HepG2 (cell line): ENCODE results near the gene CEACAM3. TPM values are rescaled to one million over a fixed set of nuclear protein-coding genes. Genes with fewer than 3 reads are reported as not detected.

Source experiments
- ATAC-seq: fragments of 200-7000 bp; cut with Tn5 transposase; 3 replicates; pipeline ENCODE4 v1.9.1; 2020; ENCODE audit warnings: mild to moderate bottlenecking, moderate library complexity
- BruUV-seq: library from RNA; stranded (reverse); fragments of 400-500 nt; replicated peaks from 2 replicates; lab custom pipeline; 2021; lab: Mats Ljungman, UMichigan
- CTCF ChIA-PET: fragments of 300-600 bp; formaldehyde crosslinking; extraction: SDS; loops from one replicate; lab custom pipeline; 2021; ENCODE audit warnings: low total read pairs, inconsistent platforms, low intra/inter-chr PET ratio; lab: Yijun Ruan, JAX
- POLR2A ChIA-PET: fragments of 350-600 bp; sonication (Branson Sonifier 250); formaldehyde crosslinking; loops from one replicate; lab custom pipeline; 2020; ENCODE audit warnings: antibody characterized with exemption, inconsistent platforms; lab: Yijun Ruan, JAX
- DNase-seq: peaks from one replicate; pipeline ENCODE4 v3.0.0-alpha.2; 2015; ENCODE audit warnings: low spot score
- FAIRE-seq: peaks from 3 replicates; lab custom pipeline; 2011; peaks lifted over from hg19 to GRCh38; lab: Jason Lieb, UNC
- H2AFZ ChIP-seq: one replicate; pipeline ENCODE4 v1.6.1; 2011; ENCODE audit warnings: low read length, inconsistent platforms
- H3K27ac ChIP-seq: fragments of 300-600 bp; 3 replicates; pipeline ENCODE4 v1.8.0; 2011; ENCODE audit warnings: mixed run types, mild to moderate bottlenecking, mixed read lengths, low read length, inconsistent platforms; ENCODE audit not compliant: insufficient read depth; ENCODE audit errors: extremely low read length
- H3K27me3 ChIP-seq, 2 experiments: fragments of 200-600 bp in 1 of 2; 2 replicates in 1 of 2; 3 replicates in 1 of 2; pipeline versions ENCODE4 v1.6.0 to v1.8.0; 2011; ENCODE audit warnings: low read length in 2 of 2, mild to moderate bottlenecking in 2 of 2, moderate library complexity in 2 of 2, inconsistent platforms in 1 of 2; ENCODE audit not compliant: insufficient read depth in 2 of 2, control insufficient read depth in 1 of 2
- H3K36me3 ChIP-seq, 2 experiments: fragments of 200-600 bp in 1 of 2; replicated peaks in 1 of 2; 2 replicates in 1 of 2; 3 replicates in 1 of 2; pipeline versions ENCODE4 v1.5.1 to v1.8.0; 2011; ENCODE audit warnings: low read length in 2 of 2, inconsistent platforms in 1 of 2; ENCODE audit not compliant: insufficient read depth in 2 of 2, control insufficient read depth in 1 of 2
- H3K4me1 ChIP-seq: 2 replicates; pipeline ENCODE4 v1.5.1; 2012; ENCODE audit warnings: low read length, inconsistent platforms; ENCODE audit not compliant: insufficient read depth
- H3K4me2 ChIP-seq: 2 replicates; pipeline ENCODE4 v1.6.0; 2011; ENCODE audit warnings: low read depth, low read length, inconsistent platforms
- H3K4me3 ChIP-seq, 3 experiments: fragments of 200-600 bp in 1 of 3; sonication (generic), shearing (Covaris generic) in 1 of 3; replicated peaks in 1 of 3; 2 replicates each; pipeline ENCODE4 v1.5.1; 2011 to 2016; ENCODE audit warnings: low read length in 3 of 3, inconsistent platforms in 2 of 3, low read depth in 2 of 3, mild to moderate bottlenecking in 2 of 3, control low read depth in 1 of 3, mixed read lengths in 1 of 3; ENCODE audit not compliant: insufficient read depth in 1 of 3
- H3K79me2 ChIP-seq: one replicate; pipeline ENCODE4 v1.6.1; 2011; ENCODE audit warnings: low read length, inconsistent platforms; ENCODE audit not compliant: insufficient read depth
- H3K9ac ChIP-seq: 2 replicates; pipeline ENCODE4 v1.6.0; 2011; ENCODE audit warnings: mild to moderate bottlenecking, low read depth, low read length, inconsistent platforms; ENCODE audit not compliant: insufficient read depth
- H3K9me3 ChIP-seq: 2 replicates; pipeline ENCODE4 v1.5.1; 2012; ENCODE audit warnings: mild to moderate bottlenecking, low read length
- H4K20me1 ChIP-seq: 2 replicates; pipeline ENCODE4 v1.6.0; 2011; ENCODE audit warnings: inconsistent platforms, mild to moderate bottlenecking, low read length, moderate library complexity; ENCODE audit not compliant: insufficient read depth
- ATM ChIP-seq: fragments of 450-650 bp; IDR thresholded peaks from 2 replicates; pipeline ENCODE4 v1.7.1; 2017; ENCODE audit warnings: mild to moderate bottlenecking, borderline replicate concordance
- DNMT3B ChIP-seq: conservative IDR thresholded peaks from 2 replicates; pipeline ENCODE4 v1.6.1; 2016; ENCODE audit warnings: missing biosample characterization, control low read depth
- KIAA2018 ChIP-seq: sonication (generic); formaldehyde crosslinking; IDR thresholded peaks from 2 replicates; pipeline ENCODE4 v1.5.0; 2020; ENCODE audit warnings: mild to moderate bottlenecking, missing genetic modification reagents, borderline replicate concordance
- MIER3 ChIP-seq: IDR thresholded peaks from 2 replicates; pipeline ENCODE4 v1.6.1; 2016; ENCODE audit warnings: missing compliant biosample characterization, borderline replicate concordance
- ZIK1 ChIP-seq: sonication (generic); formaldehyde crosslinking; IDR thresholded peaks from 2 replicates; pipeline ENCODE4 v1.5.0; 2020; ENCODE audit warnings: mild to moderate bottlenecking, low read depth, missing genetic modification reagents, borderline replicate concordance
- ZNF263 ChIP-seq: sonication (generic); formaldehyde crosslinking; IDR thresholded peaks from 2 replicates; pipeline ENCODE4 v1.4.0; 2020; ENCODE audit warnings: missing genetic modification reagents
- ZNF768 ChIP-seq: sonication (generic); formaldehyde crosslinking; IDR thresholded peaks from 2 replicates; pipeline ENCODE4 v1.4.0; 2020; ENCODE audit warnings: missing genetic modification reagents
- ZSCAN20 ChIP-seq: sonication (generic); formaldehyde crosslinking; IDR thresholded peaks from 2 replicates; pipeline ENCODE4 v1.4.0; 2020; ENCODE audit warnings: missing genetic modification reagents, mild to moderate bottlenecking, borderline replicate concordance
- WGBS: methylation state at CpG from one replicate; pipeline ENCODE4 v1.1.6; 2017; ENCODE audit warnings: low lambda C conversion rate; 5-methylcytosine and 5-hydroxymethylcytosine counted together
- in situ Hi-C: cut with HindIII; loops from 2 replicates; pipeline ENCODE4 v1.10.0; 2017; ENCODE audit warnings: low pct_unique_long_range_greater_than_20kb; ENCODE audit not compliant: extremely low pct_ligation_motif_present
- intact Hi-C: fragments of 100-400 bp; cut with micrococcal nuclease; formaldehyde crosslinking; loops from one replicate; pipeline ENCODE4 v1.10.0; 2022; ENCODE audit not compliant: unreplicated experiment
- polyA plus RNA-seq, 8 experiments: library from polyadenylated mRNA; depleted of rRNA in 3 of 8; stranded (reverse) in 7 of 8; unstranded in 1 of 8; fragments of >200 nt; fragmentation: Illumina TruSeq in 4 of 8; extraction: Trizol in 4 of 8; gene quantifications; 2 replicates each; pipeline versions ENCODE4 v1.2.1 to v1.2.3, GENCODE V29; 2011 to 2016; ENCODE audit warnings: low read depth in 4 of 8, missing spikeins in 1 of 8, mixed read lengths in 1 of 8; ENCODE audit not compliant: insufficient read depth in 1 of 8
- total RNA-seq, 5 experiments: library from RNA; depleted of rRNA; stranded (reverse); fragments of >200 nt; fragmentation: Illumina TruSeq; extraction: Trizol; gene quantifications; 2 replicates each; pipeline ENCODE4 v1.2.3, GENCODE V29; 2016; ENCODE audit warnings: low read depth in 1 of 5
- TF ChIP-seq, protein P1 (sequence below): sonication (generic); formaldehyde crosslinking; IDR thresholded peaks from 2 replicates; pipeline ENCODE4 v1.5.0; 2020; ENCODE audit warnings: missing genetic modification reagents

Gene CEACAM3
- total and polyA plus RNA-seq, 2 of the 13 experiments (the other 11 are each of a cell fraction or from before 2014, with no cell fraction given): not detected

DNA sequence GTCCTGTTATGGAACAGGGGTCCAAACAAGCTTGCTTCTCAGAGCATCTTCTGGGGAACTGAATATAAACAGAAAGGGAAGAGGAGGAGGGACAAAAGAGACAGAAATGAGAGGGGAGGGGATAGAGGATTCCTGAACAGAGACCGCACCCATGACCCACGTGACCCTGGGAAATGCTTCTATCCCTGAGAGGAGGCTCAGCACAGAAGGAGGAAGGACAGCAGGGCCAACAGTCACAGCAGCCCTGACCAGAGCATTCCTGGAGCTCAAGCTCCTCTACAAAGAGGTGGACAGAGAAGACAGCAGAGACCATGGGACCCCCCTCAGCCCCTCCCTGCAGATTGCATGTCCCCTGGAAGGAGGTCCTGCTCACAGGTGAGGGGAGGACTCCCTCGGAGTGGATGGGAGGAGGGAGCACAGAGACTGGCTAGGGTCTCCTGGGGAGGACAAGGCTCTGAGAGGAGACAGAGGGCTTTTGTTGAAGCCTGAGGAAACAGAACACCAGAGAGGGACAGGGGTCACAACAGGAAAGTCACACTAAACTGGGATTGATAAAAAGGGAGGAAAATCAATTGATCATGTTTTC is 41.0 kb upstream of the CEACAM3 start, which contains the start of gene CEACAM6:
Gene CEACAM6 (plus strand): TSS at position 203 of the 586 bp plus-strand sequence. CDS start 109 bp downstream, at position 312.
- Histone ChIP-seq H3K9me3 (no peaks in the 10 kb centered on the region), H3K4me1 (no peaks in the 10 kb centered on the region), H3K27ac (no peak within 1 kb of the TSS), H3K79me2 (no peaks in the 10 kb centered on the region), H3K27me3 (peaks cover 0 to 11% of the 10 kb centered on the region in 2 experiments; a peak in 1 of 5 replicates), H4K20me1 (no peaks in the 10 kb centered on the region), H3K9ac (no peak within 1 kb of the TSS), H3K36me3 (no peaks in the 10 kb centered on the region), H3K4me2 (no peak within 1 kb of the TSS), H3K4me3 (no peak within 1 kb of the TSS), H2AFZ (no peak within 1 kb of the TSS)
- TF ChIP-seq ZNF768 (CRISPR knock-in tag): no peak
- TF ChIP-seq ZNF263 (CRISPR knock-in tag): peak; percentile 38; the same call in 1 of the 2 replicates
- FAIRE-seq (no peak), ATAC-seq (no peak), DNase-seq (no peak)
- no TSS peak for BruUV-seq
- CTCF ChIA-PET: no interaction called here
- in situ Hi-C loops: no loop called here
- intact Hi-C loops: no loop called here
- POLR2A ChIA-PET: no interaction called here
- 2% methylated on average over 3 of the region's 3 CpGs for WGBS

DNA sequence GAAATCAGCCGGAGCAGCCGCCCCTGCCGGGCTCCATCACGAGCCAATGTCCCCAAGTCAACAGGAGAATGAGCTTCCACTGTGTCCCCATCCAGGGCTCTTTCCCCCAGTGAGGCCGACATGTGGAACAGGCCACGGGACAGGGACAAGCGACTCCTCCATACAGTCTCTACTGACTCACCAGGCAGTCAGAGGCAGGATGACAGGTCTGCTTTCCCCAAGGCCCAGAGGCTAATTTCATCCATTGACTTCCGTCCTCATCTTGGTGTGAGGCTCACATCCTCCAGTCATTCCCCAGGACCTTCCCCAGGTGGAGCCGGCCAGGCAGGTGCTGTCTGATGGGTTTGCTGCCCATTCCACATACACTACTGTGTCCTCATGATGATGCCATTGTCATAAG is 37.5 kb upstream of the CEACAM3 start:
- no peaks in the 10 kb centered on the region for H3K9me3 ChIP-seq
- ATAC-seq (no peak), DNase-seq (no peak), FAIRE-seq (no peak)
- ChIA-PET POLR2A (no interaction called here), CTCF (no interaction called here)
- H2AFZ ChIP-seq: no peak overlapping the region
- peaks cover 0 to 18% of the 10 kb centered on the region in 2 experiments; a peak in 1 of 5 replicates for H3K27me3 ChIP-seq
- no peak overlapping the region for H3K27ac ChIP-seq
- no peaks in the 10 kb centered on the region for H3K36me3 ChIP-seq
- in situ Hi-C loops (no loop called here), intact Hi-C loops (no loop called here)
- no peak overlapping the region for H3K4me2 ChIP-seq
- no peaks in the 10 kb centered on the region for H4K20me1 ChIP-seq
- no peaks in the 10 kb centered on the region for H3K79me2 ChIP-seq
- H3K9ac ChIP-seq: no peak overlapping the region
- H3K4me1 ChIP-seq: no peaks in the 10 kb centered on the region
- 2% methylated on average over 9 of the region's 9 CpGs for WGBS
- no TSS peak for BruUV-seq
- no peak overlapping the region for H3K4me3 ChIP-seq
- TF ChIP-seq MIER3 (CRISPR knock-in tag): no peak
- no peak for TF ChIP-seq DNMT3B (CRISPR knock-in tag)
- no peak for TF ChIP-seq ZIK1
- TF ChIP-seq ATM: no peak
- TF ChIP-seq, protein P1, sequence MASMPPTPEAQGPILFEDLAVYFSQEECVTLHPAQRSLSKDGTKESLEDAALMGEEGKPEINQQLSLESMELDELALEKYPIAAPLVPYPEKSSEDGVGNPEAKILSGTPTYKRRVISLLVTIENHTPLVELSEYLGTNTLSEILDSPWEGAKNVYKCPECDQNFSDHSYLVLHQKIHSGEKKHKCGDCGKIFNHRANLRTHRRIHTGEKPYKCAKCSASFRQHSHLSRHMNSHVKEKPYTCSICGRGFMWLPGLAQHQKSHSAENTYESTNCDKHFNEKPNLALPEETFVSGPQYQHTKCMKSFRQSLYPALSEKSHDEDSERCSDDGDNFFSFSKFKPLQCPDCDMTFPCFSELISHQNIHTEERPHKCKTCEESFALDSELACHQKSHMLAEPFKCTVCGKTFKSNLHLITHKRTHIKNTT (CRISPR knock-in tag): no peak
- no peak for TF ChIP-seq ZSCAN20 (CRISPR knock-in tag)
- TF ChIP-seq KIAA2018 (CRISPR knock-in tag): no peak
